HepG2 (cell line): ENCODE data around the gene PDE9A. TPM values are rescaled to one million over a fixed set of nuclear protein-coding genes. Genes with fewer than 3 reads are reported as not detected.

Experiments
- ATAC-seq: fragments of 200-7000 bp; cut with Tn5 transposase; 3 replicates; pipeline ENCODE4 v1.9.1; 2020; ENCODE audit warnings: mild to moderate bottlenecking, moderate library complexity
- BruUV-seq: library from RNA; stranded (reverse); fragments of 400-500 nt; replicated peaks from 2 replicates; lab custom pipeline; 2021; lab: Mats Ljungman, UMichigan
- CTCF ChIA-PET: fragments of 300-600 bp; formaldehyde crosslinking; extraction: SDS; loops from one replicate; lab custom pipeline; 2021; ENCODE audit warnings: low total read pairs, inconsistent platforms, low intra/inter-chr PET ratio; lab: Yijun Ruan, JAX
- POLR2A ChIA-PET: fragments of 350-600 bp; sonication (Branson Sonifier 250); formaldehyde crosslinking; loops from one replicate; lab custom pipeline; 2020; ENCODE audit warnings: antibody characterized with exemption, inconsistent platforms; lab: Yijun Ruan, JAX
- DNase-seq: peaks from one replicate; pipeline ENCODE4 v3.0.0-alpha.2; 2015; ENCODE audit warnings: low spot score
- FAIRE-seq: peaks from 3 replicates; lab custom pipeline; 2011; peaks lifted over from hg19 to GRCh38; lab: Jason Lieb, UNC
- H2AFZ ChIP-seq: one replicate; pipeline ENCODE4 v1.6.1; 2011; ENCODE audit warnings: low read length, inconsistent platforms
- H3K27ac ChIP-seq: fragments of 300-600 bp; 3 replicates; pipeline ENCODE4 v1.8.0; 2011; ENCODE audit warnings: mixed run types, mild to moderate bottlenecking, mixed read lengths, low read length, inconsistent platforms; ENCODE audit not compliant: insufficient read depth; ENCODE audit errors: extremely low read length
- H3K27me3 ChIP-seq, 2 experiments: fragments of 200-600 bp in 1 of 2; 2 replicates in 1 of 2; 3 replicates in 1 of 2; pipeline versions ENCODE4 v1.6.0 to v1.8.0; 2011; ENCODE audit warnings: low read length in 2 of 2, mild to moderate bottlenecking in 2 of 2, moderate library complexity in 2 of 2, inconsistent platforms in 1 of 2; ENCODE audit not compliant: insufficient read depth in 2 of 2, control insufficient read depth in 1 of 2
- H3K36me3 ChIP-seq, 2 experiments: fragments of 200-600 bp in 1 of 2; replicated peaks in 1 of 2; 2 replicates in 1 of 2; 3 replicates in 1 of 2; pipeline versions ENCODE4 v1.5.1 to v1.8.0; 2011; ENCODE audit warnings: low read length in 2 of 2, inconsistent platforms in 1 of 2; ENCODE audit not compliant: insufficient read depth in 2 of 2, control insufficient read depth in 1 of 2
- H3K4me1 ChIP-seq: 2 replicates; pipeline ENCODE4 v1.5.1; 2012; ENCODE audit warnings: low read length, inconsistent platforms; ENCODE audit not compliant: insufficient read depth
- H3K4me2 ChIP-seq: 2 replicates; pipeline ENCODE4 v1.6.0; 2011; ENCODE audit warnings: low read depth, low read length, inconsistent platforms
- H3K4me3 ChIP-seq, 3 experiments: fragments of 200-600 bp in 1 of 3; sonication (generic), shearing (Covaris generic) in 1 of 3; replicated peaks in 1 of 3; 2 replicates each; pipeline ENCODE4 v1.5.1; 2011 to 2016; ENCODE audit warnings: low read length in 3 of 3, inconsistent platforms in 2 of 3, low read depth in 2 of 3, mild to moderate bottlenecking in 2 of 3, control low read depth in 1 of 3, mixed read lengths in 1 of 3; ENCODE audit not compliant: insufficient read depth in 1 of 3
- H3K79me2 ChIP-seq: one replicate; pipeline ENCODE4 v1.6.1; 2011; ENCODE audit warnings: low read length, inconsistent platforms; ENCODE audit not compliant: insufficient read depth
- H3K9ac ChIP-seq: 2 replicates; pipeline ENCODE4 v1.6.0; 2011; ENCODE audit warnings: mild to moderate bottlenecking, low read depth, low read length, inconsistent platforms; ENCODE audit not compliant: insufficient read depth
- H3K9me3 ChIP-seq: 2 replicates; pipeline ENCODE4 v1.5.1; 2012; ENCODE audit warnings: mild to moderate bottlenecking, low read length
- H4K20me1 ChIP-seq: 2 replicates; pipeline ENCODE4 v1.6.0; 2011; ENCODE audit warnings: inconsistent platforms, mild to moderate bottlenecking, low read length, moderate library complexity; ENCODE audit not compliant: insufficient read depth
- RELA ChIP-seq: sonication (generic); formaldehyde crosslinking; IDR thresholded peaks from 2 replicates; pipeline ENCODE4 v1.4.0; 2020; ENCODE audit warnings: missing genetic modification reagents
- RFXAP ChIP-seq: sonication (generic); formaldehyde crosslinking; IDR thresholded peaks from 2 replicates; pipeline ENCODE4 v1.4.0; 2020; ENCODE audit warnings: missing genetic modification reagents, borderline replicate concordance
- SRSF9 ChIP-seq: fragments of 200-400 bp; formaldehyde crosslinking; IDR thresholded peaks from 2 replicates; pipeline ENCODE4 v1.6.1; 2018; ENCODE audit warnings: borderline replicate concordance, mild to moderate bottlenecking, low read depth, low read length; ENCODE audit not compliant: insufficient read depth, poor library complexity, severe bottlenecking
- ZNF136 ChIP-seq: sonication (generic); formaldehyde crosslinking; IDR thresholded peaks from 2 replicates; pipeline ENCODE4 v1.8.1; 2022; ENCODE audit warnings: low read depth, mild to moderate bottlenecking, moderate library complexity, missing genetic modification reagents
- ZNF143 ChIP-seq: sonication (generic); formaldehyde crosslinking; IDR thresholded peaks from 2 replicates; pipeline ENCODE4 v1.4.0; 2020; ENCODE audit warnings: missing genetic modification reagents
- ZNF414 ChIP-seq: sonication (generic); formaldehyde crosslinking; IDR thresholded peaks from 2 replicates; pipeline ENCODE4 v1.5.0; 2020; ENCODE audit warnings: missing genetic modification reagents
- ZNF503 ChIP-seq: sonication (generic); formaldehyde crosslinking; IDR thresholded peaks from 2 replicates; pipeline ENCODE4 v1.4.0; 2020; ENCODE audit warnings: missing genetic modification reagents
- ZNF772 ChIP-seq: sonication (generic); formaldehyde crosslinking; IDR thresholded peaks from 2 replicates; pipeline ENCODE4 v1.5.0; 2020; ENCODE audit warnings: mild to moderate bottlenecking, missing genetic modification reagents
- ZNF773 ChIP-seq: sonication (generic); formaldehyde crosslinking; IDR thresholded peaks from 2 replicates; pipeline ENCODE4 v1.4.0; 2020; ENCODE audit warnings: missing genetic modification reagents, borderline replicate concordance
- WGBS: methylation state at CpG from one replicate; pipeline ENCODE4 v1.1.6; 2017; ENCODE audit warnings: low lambda C conversion rate; 5-methylcytosine and 5-hydroxymethylcytosine counted together
- in situ Hi-C: cut with HindIII; loops from 2 replicates; pipeline ENCODE4 v1.10.0; 2017; ENCODE audit warnings: low pct_unique_long_range_greater_than_20kb; ENCODE audit not compliant: extremely low pct_ligation_motif_present
- intact Hi-C: fragments of 100-400 bp; cut with micrococcal nuclease; formaldehyde crosslinking; loops from one replicate; pipeline ENCODE4 v1.10.0; 2022; ENCODE audit not compliant: unreplicated experiment
- polyA plus RNA-seq, 8 experiments: library from polyadenylated mRNA; depleted of rRNA in 3 of 8; stranded (reverse) in 7 of 8; unstranded in 1 of 8; fragments of >200 nt; fragmentation: Illumina TruSeq in 4 of 8; extraction: Trizol in 4 of 8; gene quantifications; 2 replicates each; pipeline versions ENCODE4 v1.2.1 to v1.2.3, GENCODE V29; 2011 to 2016; ENCODE audit warnings: low read depth in 4 of 8, missing spikeins in 1 of 8, mixed read lengths in 1 of 8; ENCODE audit not compliant: insufficient read depth in 1 of 8
- total RNA-seq, 5 experiments: library from RNA; depleted of rRNA; stranded (reverse); fragments of >200 nt; fragmentation: Illumina TruSeq; extraction: Trizol; gene quantifications; 2 replicates each; pipeline ENCODE4 v1.2.3, GENCODE V29; 2016; ENCODE audit warnings: low read depth in 1 of 5
- TF ChIP-seq, protein P1 (sequence below): sonication (generic); formaldehyde crosslinking; IDR thresholded peaks from 2 replicates; pipeline ENCODE4 v1.8.1; 2023; ENCODE audit warnings: missing genetic modification reagents, inconsistent platforms, borderline replicate concordance

The PDE9A gene
- total and polyA plus RNA-seq, 2 of the 13 experiments (the other 11 are each of a cell fraction or from before 2014, with no cell fraction given), result 4.6 to 19.7 TPM

GRCh38 chr21:42780617-42781016 is 127.2 kb downstream of the PDE9A start:
- ATAC-seq (no peak), FAIRE-seq (no peak)
- no peaks in the 10 kb centered on the region for H3K9me3 ChIP-seq

More at GRCh38 chr21:42780617-42781016, 127.2 kb downstream of the PDE9A start:
- H3K79me2 ChIP-seq, result no peaks in the 10 kb centered on the region
- no peaks in the 10 kb centered on the region for H4K20me1 ChIP-seq
- no peak for DNase-seq
- peak overlapping the region; percentile 98 for H3K4me2 ChIP-seq
- 0 out of 2 replicates have a peak overlapping the region, but pooled peaks have one; percentile 40 for H3K9ac ChIP-seq
- 59% methylated on average over 8 of the region's 8 CpGs for WGBS
- no TSS peak for BruUV-seq
- ChIA-PET POLR2A (interaction anchor here (1.4 to 2.0 kb wide), 2 partner anchors 43 to 46 kb away, joined by 6 read pairs; no protein-coding TSS in a partner anchor), CTCF (no interaction called here)
- no peaks in the 10 kb centered on the region for H3K36me3 ChIP-seq
- TF ChIP-seq SRSF9, result no peak
- no peak for TF ChIP-seq RFXAP (CRISPR knock-in tag)
- no peak for TF ChIP-seq RELA (CRISPR knock-in tag)
- no peak for TF ChIP-seq ZNF414 (CRISPR knock-in tag)
- no peak for TF ChIP-seq ZNF773 (CRISPR knock-in tag)
- TF ChIP-seq ZNF503 (CRISPR knock-in tag), result no peak
- TF ChIP-seq ZNF136 (CRISPR knock-in tag), result no peak
- TF ChIP-seq ZNF772 (CRISPR knock-in tag), result no peak
- TF ChIP-seq, protein P1, sequence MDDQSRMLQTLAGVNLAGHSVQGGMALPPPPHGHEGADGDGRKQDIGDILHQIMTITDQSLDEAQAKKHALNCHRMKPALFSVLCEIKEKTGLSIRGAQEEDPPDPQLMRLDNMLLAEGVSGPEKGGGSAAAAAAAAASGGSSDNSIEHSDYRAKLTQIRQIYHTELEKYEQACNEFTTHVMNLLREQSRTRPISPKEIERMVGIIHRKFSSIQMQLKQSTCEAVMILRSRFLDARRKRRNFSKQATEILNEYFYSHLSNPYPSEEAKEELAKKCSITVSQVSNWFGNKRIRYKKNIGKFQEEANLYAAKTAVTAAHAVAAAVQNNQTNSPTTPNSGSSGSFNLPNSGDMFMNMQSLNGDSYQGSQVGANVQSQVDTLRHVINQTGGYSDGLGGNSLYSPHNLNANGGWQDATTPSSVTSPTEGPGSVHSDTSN (CRISPR knock-in tag), result no peak
- TF ChIP-seq ZNF143 (CRISPR knock-in tag), result no peak
- H3K4me1 ChIP-seq, result peaks cover 59% of the 10 kb centered on the region
- intact Hi-C loops, result loop anchor here (5.0 to 10.0 kb wide), 2 partner anchors 46 to 128 kb away; partner anchors contain the start of gene PDE9A
- in situ Hi-C loops, result no loop called here
- H3K27me3 ChIP-seq, result peaks cover 0 to 4% of the 10 kb centered on the region in 2 experiments; a peak in 1 of 5 replicates
- peak overlapping the region in 1 of 3 experiments; percentile 57; a peak in 1 of 6 replicates for H3K4me3 ChIP-seq
- no peak overlapping the region for H2AFZ ChIP-seq
- H3K27ac ChIP-seq, result no peak overlapping the region
